Left ventricle myocardium inferior (tissue), 1 donor: ENCODE results near the gene TEX14. TPM values are rescaled to one million over a fixed set of nuclear protein-coding genes. Genes with fewer than 3 reads are reported as not detected.

ENCODE experiments used
- DNase-seq: peaks from one replicate; pipeline ENCODE4 v3.0.0-alpha.2; 2020
- H3K27ac ChIP-seq: fragments of 200-600 bp; replicated peaks from 2 replicates; pipeline ENCODE4 v1.8.0; 2021
- H3K27me3 ChIP-seq: fragments of 200-600 bp; 2 replicates; pipeline ENCODE4 v1.8.0; 2021; ENCODE audit warnings: low read depth
- H3K36me3 ChIP-seq: fragments of 200-600 bp; 2 replicates; pipeline ENCODE4 v1.8.0; 2021
- H3K4me1 ChIP-seq: fragments of 200-600 bp; 2 replicates; pipeline ENCODE4 v1.8.0; 2021
- H3K4me3 ChIP-seq: fragments of 200-600 bp; 2 replicates; pipeline ENCODE4 v1.8.0; 2021; ENCODE audit warnings: mild to moderate bottlenecking, moderate library complexity
- H3K9me3 ChIP-seq: fragments of 200-600 bp; replicated peaks from 2 replicates; pipeline ENCODE4 v1.8.0; 2021
- CTCF ChIP-seq: fragments of 200-600 bp; IDR thresholded peaks from 2 replicates; pipeline ENCODE4 v1.8.0; 2021; ENCODE audit warnings: antibody characterized with exemption, mild to moderate bottlenecking, borderline replicate concordance
- intact Hi-C: fragments of 100-400 bp; cut with micrococcal nuclease; formaldehyde crosslinking; loops from one replicate; pipeline ENCODE4 v1.11.0; 2022
- total RNA-seq: library from RNA; stranded (reverse); fragmentation: NEBNext Ultra II Directional; extraction: Animal tissue kit (Norgen Biotek cat#: 25700); gene quantifications from one replicate; pipeline ENCODE4 v1.2.1, GENCODE V29; 2021
- donor health status: DM: no; HTN: yes; CAD: no; lungs with severe emphysema.

The TEX14 gene
- total RNA-seq, 1 donor from 2014 or later, result 0.19 TPM

- TF ChIP-seq CTCF, result no peak
- Histone ChIP-seq H3K27ac (no peak overlapping the region), H3K4me1 (no peaks in the 10 kb centered on the region), H3K4me3 (no peak overlapping the region), H3K27me3 (no peaks in the 10 kb centered on the region), H3K9me3 (no peaks in the 10 kb centered on the region), H3K36me3 (no peaks in the 10 kb centered on the region)
- intact Hi-C loops, result no loop called here
- no peak for DNase-seq
Observed at GRCh38 chr17:58593123-58593522, 98.7 kb downstream of the TEX14 start.

- no peak for TF ChIP-seq CTCF
- Histone ChIP-seq H3K4me1 (no peaks in the 10 kb centered on the region), H3K36me3 (no peaks in the 10 kb centered on the region), H3K4me3 (no peak overlapping the region), H3K27me3 (no peaks in the 10 kb centered on the region), H3K9me3 (no peaks in the 10 kb centered on the region), H3K27ac (no peak overlapping the region)
- intact Hi-C loops, result no loop called here
- no peak for DNase-seq
Observed at GRCh38 chr17:58591455-58591854, 100.4 kb downstream of the TEX14 start.

GRCh38 chr17:58590377-58590776 lies 101.5 kb downstream of the TEX14 start:
- intact Hi-C loops, result no loop called here
- DNase-seq, result no peak
- Histone ChIP-seq H3K27ac (no peak overlapping the region), H3K27me3 (no peaks in the 10 kb centered on the region), H3K36me3 (no peaks in the 10 kb centered on the region), H3K4me1 (no peaks in the 10 kb centered on the region), H3K9me3 (no peaks in the 10 kb centered on the region), H3K4me3 (no peak overlapping the region)
- TF ChIP-seq CTCF, result no peak

- no peak overlapping the region for H3K27ac ChIP-seq
- H3K36me3 ChIP-seq, result no peaks in the 10 kb centered on the region
- no peak overlapping the region for H3K4me3 ChIP-seq
- peak; percentile 98 for TF ChIP-seq CTCF
- peak; percentile 42 for DNase-seq
- intact Hi-C loops, result no loop called here
- no peaks in the 10 kb centered on the region for H3K4me1 ChIP-seq
- no peaks in the 10 kb centered on the region for H3K9me3 ChIP-seq
- no peaks in the 10 kb centered on the region for H3K27me3 ChIP-seq
Observed at GRCh38 chr17:58587713-58588117, 104.1 kb downstream of the TEX14 start.

- H3K27ac ChIP-seq, result no peak overlapping the region
- H3K4me3 ChIP-seq, result no peak overlapping the region
- TF ChIP-seq CTCF, result no peak
- H3K27me3 ChIP-seq, result no peaks in the 10 kb centered on the region
- no peaks in the 10 kb centered on the region for H3K9me3 ChIP-seq
- intact Hi-C loops, result no loop called here
- no peaks in the 10 kb centered on the region for H3K4me1 ChIP-seq
- no peaks in the 10 kb centered on the region for H3K36me3 ChIP-seq
- no peak for DNase-seq
Observed at GRCh38 chr17:58586009-58586644, 105.7 kb downstream of the TEX14 start.

- no peaks in the 10 kb centered on the region for H3K9me3 ChIP-seq
- intact Hi-C loops, result no loop called here
- no peak for DNase-seq
- no peaks in the 10 kb centered on the region for H3K36me3 ChIP-seq
- H3K27me3 ChIP-seq, result no peaks in the 10 kb centered on the region
- TF ChIP-seq CTCF, result no peak
- no peaks in the 10 kb centered on the region for H3K4me1 ChIP-seq
- H3K27ac ChIP-seq, result no peak overlapping the region
- no peak overlapping the region for H3K4me3 ChIP-seq
Observed at GRCh38 chr17:58585554-58585953, 106.3 kb downstream of the TEX14 start.
